Astrocyte (in vitro differentiated cells and primary cell): ENCODE results near the gene SLC22A5. TPM values are rescaled to one million over a fixed set of nuclear protein-coding genes. Genes with fewer than 3 reads are reported as not detected.

Experiments
- DNase-seq: peaks from one replicate; pipeline ENCODE4 v3.0.0-alpha.2; 2010; ENCODE audit warnings: low read depth
- FAIRE-seq: peaks from 2 replicates; lab custom pipeline; 2011; peaks lifted over from hg19 to GRCh38; lab: Jason Lieb, UNC
- H2AFZ ChIP-seq: 2 replicates; pipeline ENCODE4 v1.6.0; 2012; ENCODE audit warnings: low read depth, low read length, inconsistent platforms
- H3K27ac ChIP-seq: 2 replicates; pipeline ENCODE4 v1.5.1; 2011; ENCODE audit warnings: low read depth, low read length, inconsistent platforms
- H3K27me3 ChIP-seq: 2 replicates; pipeline ENCODE4 v1.6.0; 2011; ENCODE audit warnings: low read length, inconsistent platforms; ENCODE audit not compliant: insufficient read depth
- H3K36me3 ChIP-seq: 2 replicates; pipeline ENCODE4 v1.5.1; 2011; ENCODE audit warnings: low read length, inconsistent platforms; ENCODE audit not compliant: insufficient read depth
- H3K4me1 ChIP-seq: 2 replicates; pipeline ENCODE4 v1.5.1; 2011; ENCODE audit warnings: low read length, inconsistent platforms; ENCODE audit not compliant: insufficient read depth
- H3K4me2 ChIP-seq: 2 replicates; pipeline ENCODE4 v1.6.0; 2012; ENCODE audit warnings: low read length, inconsistent platforms
- H3K4me3 ChIP-seq: 2 replicates; pipeline ENCODE4 v1.5.1; 2011; ENCODE audit warnings: low read depth, mild to moderate bottlenecking, low read length, inconsistent platforms; ENCODE audit not compliant: insufficient read depth
- H3K79me2 ChIP-seq: 2 replicates; pipeline ENCODE4 v1.6.0; 2012; ENCODE audit warnings: mild to moderate bottlenecking, low read length, inconsistent platforms; ENCODE audit not compliant: insufficient read depth
- H3K9ac ChIP-seq: 2 replicates; pipeline ENCODE4 v1.6.0; 2012; ENCODE audit warnings: mild to moderate bottlenecking, low read length, inconsistent platforms
- H3K9me3 ChIP-seq: 2 replicates; pipeline ENCODE4 v1.5.1; 2012; ENCODE audit warnings: low read depth, mild to moderate bottlenecking, low read length, inconsistent platforms; ENCODE audit not compliant: insufficient read depth
- H4K20me1 ChIP-seq: 2 replicates; pipeline ENCODE4 v1.6.0; 2012; ENCODE audit warnings: low read length, inconsistent platforms; ENCODE audit not compliant: insufficient read depth
- H3K27ac Mint-ChIP-seq: one replicate; pipeline ENCODE4 v1.8.0; 2021; ENCODE audit warnings: mild to moderate bottlenecking, mixed read lengths; ENCODE audit not compliant: unreplicated experiment
- H3K27me3 Mint-ChIP-seq: one replicate; pipeline ENCODE4 v1.8.0; 2021; ENCODE audit warnings: low read depth, mixed read lengths; ENCODE audit not compliant: unreplicated experiment
- H3K36me3 Mint-ChIP-seq: one replicate; pipeline ENCODE4 v1.8.0; 2021; ENCODE audit warnings: low read depth, mixed read lengths; ENCODE audit not compliant: unreplicated experiment
- H3K4me1 Mint-ChIP-seq: one replicate; pipeline ENCODE4 v1.8.0; 2021; ENCODE audit warnings: low read depth, mixed read lengths; ENCODE audit not compliant: unreplicated experiment
- H3K4me3 Mint-ChIP-seq: one replicate; pipeline ENCODE4 v1.8.0; 2021; ENCODE audit warnings: mild to moderate bottlenecking, moderate library complexity, mixed read lengths; ENCODE audit not compliant: unreplicated experiment
- H3K9me3 Mint-ChIP-seq: one replicate; pipeline ENCODE4 v1.8.0; 2021; ENCODE audit warnings: mild to moderate bottlenecking, mixed read lengths; ENCODE audit not compliant: unreplicated experiment
- EZH2 ChIP-seq: IDR thresholded peaks from 2 replicates; pipeline ENCODE4 v1.6.1; 2012; ENCODE audit warnings: mild to moderate bottlenecking, low read length, inconsistent platforms; ENCODE audit not compliant: insufficient read depth
- total RNA-seq: library from RNA; stranded (reverse); gene quantifications from 2 replicates; pipeline ENCODE4 v1.2.1, GENCODE V29; 2021
- TF ChIP-seq, protein P1 (sequence below): IDR thresholded peaks from 2 replicates; pipeline ENCODE4 v1.5.1; 2011; ENCODE audit warnings: low read depth, mild to moderate bottlenecking, inconsistent platforms, low read length, moderate library complexity; ENCODE audit not compliant: insufficient read depth

Gene SLC22A5
- total RNA-seq, 1 donor from 2014 or later: 8.3 TPM

DNA sequence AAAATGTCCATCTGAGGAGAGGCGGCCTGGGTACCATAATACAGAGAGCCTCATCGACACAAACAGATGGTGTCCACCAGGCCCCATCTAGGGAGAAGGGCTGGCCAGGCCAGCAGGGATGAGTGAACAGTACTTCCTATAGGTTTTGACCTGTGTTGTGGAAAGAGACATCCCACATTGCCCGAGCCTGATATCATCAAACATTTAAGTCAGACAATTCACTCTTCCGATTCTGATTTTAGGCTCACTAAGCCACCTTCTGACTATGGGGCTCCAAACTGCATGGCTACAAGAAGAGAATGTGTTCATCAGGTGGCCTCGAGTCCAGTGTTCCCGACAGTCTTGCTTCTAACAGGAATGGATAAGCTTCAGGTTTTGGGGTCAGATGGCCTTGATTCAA is 38.9 kb downstream of the SLC22A5 start:
- TF ChIP-seq, protein P1, sequence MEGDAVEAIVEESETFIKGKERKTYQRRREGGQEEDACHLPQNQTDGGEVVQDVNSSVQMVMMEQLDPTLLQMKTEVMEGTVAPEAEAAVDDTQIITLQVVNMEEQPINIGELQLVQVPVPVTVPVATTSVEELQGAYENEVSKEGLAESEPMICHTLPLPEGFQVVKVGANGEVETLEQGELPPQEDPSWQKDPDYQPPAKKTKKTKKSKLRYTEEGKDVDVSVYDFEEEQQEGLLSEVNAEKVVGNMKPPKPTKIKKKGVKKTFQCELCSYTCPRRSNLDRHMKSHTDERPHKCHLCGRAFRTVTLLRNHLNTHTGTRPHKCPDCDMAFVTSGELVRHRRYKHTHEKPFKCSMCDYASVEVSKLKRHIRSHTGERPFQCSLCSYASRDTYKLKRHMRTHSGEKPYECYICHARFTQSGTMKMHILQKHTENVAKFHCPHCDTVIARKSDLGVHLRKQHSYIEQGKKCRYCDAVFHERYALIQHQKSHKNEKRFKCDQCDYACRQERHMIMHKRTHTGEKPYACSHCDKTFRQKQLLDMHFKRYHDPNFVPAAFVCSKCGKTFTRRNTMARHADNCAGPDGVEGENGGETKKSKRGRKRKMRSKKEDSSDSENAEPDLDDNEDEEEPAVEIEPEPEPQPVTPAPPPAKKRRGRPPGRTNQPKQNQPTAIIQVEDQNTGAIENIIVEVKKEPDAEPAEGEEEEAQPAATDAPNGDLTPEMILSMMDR: no peak
- TF ChIP-seq EZH2: no peak
- no peaks in the 10 kb centered on the region for H4K20me1 ChIP-seq
- DNase-seq: no peak
- Mint-ChIP-seq H3K9me3 (no peaks in the 10 kb centered on the region), H3K27me3 (peaks cover 9% of the 10 kb centered on the region), H3K4me3 (no peak overlapping the region), H3K36me3 (peaks cover 3% of the 10 kb centered on the region), H3K27ac (no peak overlapping the region), H3K4me1 (peaks cover 27% of the 10 kb centered on the region)
- no peak for FAIRE-seq
- no peak overlapping the region for H3K4me2 ChIP-seq
- no peak overlapping the region for H2AFZ ChIP-seq
- H3K27me3 ChIP-seq: no peaks in the 10 kb centered on the region
- H3K4me3 ChIP-seq: no peak overlapping the region
- H3K9ac ChIP-seq: no peak overlapping the region
- H3K79me2 ChIP-seq: peaks cover 12% of the 10 kb centered on the region
- H3K9me3 ChIP-seq: no peaks in the 10 kb centered on the region
- H3K4me1 ChIP-seq: peaks cover 17% of the 10 kb centered on the region
- H3K27ac ChIP-seq: no peak overlapping the region
- H3K36me3 ChIP-seq: no peaks in the 10 kb centered on the region

DNA sequence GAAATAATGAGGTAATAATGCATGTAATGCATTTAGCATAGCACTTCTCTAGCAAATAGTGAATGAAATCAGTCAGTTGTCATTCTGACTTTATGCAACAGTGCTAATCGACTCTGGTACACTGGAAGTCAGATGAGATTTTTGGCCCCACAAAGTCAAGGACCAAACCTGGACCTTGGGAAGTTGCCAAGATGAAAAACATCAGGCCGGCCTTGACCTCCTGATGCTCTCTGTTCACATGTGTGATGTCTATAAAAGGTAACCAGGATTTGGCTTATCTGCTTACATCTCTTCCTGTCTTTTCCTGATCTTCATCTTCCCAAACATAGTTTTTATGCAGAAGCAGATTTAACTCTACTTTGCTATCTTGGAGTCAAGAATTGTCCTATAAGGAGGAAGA is 39.5 kb downstream of the SLC22A5 start:
- no peak for TF ChIP-seq EZH2
- TF ChIP-seq, protein P1: no peak
- no peak overlapping the region for H3K4me3 ChIP-seq

DNA sequence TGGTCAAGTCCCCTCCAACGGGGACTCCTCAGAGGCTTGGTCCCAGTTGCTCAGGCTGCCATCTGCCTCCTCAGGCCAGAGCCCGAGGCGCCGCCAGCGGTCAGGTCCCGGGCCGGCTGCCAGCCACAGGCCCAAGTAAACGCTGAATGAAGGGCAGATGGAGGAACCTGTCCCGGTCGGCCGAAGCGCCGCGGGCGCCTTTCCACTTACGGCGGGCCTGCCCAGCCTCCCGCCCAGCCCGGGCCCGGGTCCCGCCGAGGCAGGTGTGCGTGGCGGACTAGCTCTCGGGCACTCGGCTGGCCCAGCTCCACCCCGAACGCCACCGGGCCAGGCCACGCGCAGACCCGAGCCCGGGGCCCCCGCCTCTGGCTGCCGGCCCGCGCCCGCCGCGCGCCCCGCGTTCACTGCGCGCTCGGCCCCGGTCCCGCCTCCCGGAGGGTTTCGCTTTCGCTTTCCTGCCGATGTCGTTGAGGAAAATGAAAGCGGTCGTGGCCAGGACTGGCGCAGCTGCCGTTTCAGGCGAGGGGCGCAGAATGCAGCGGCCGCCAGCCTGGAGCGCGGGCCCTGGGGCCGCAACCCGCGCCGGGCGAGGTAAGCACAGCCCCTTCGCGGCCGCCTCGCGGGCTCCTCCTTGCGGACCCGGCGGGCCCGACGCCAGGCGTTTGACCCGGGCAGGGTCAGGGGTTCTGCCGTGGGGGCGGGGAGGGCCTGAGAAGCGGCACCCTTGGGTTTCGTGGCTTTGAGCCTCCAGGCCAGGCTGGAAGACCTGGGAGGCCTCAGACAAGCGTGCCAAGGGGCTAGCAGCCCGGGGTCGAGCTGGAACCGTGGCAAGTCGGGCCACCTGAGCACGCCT is 41.2 kb downstream of the SLC22A5 start:
- peak overlapping the region; percentile 81 for H3K27ac ChIP-seq
- Mint-ChIP-seq H3K4me1 (peaks cover 38% of the 10 kb centered on the region), H3K36me3 (peaks cover 3% of the 10 kb centered on the region), H3K9me3 (no peaks in the 10 kb centered on the region), H3K27ac (peak overlapping the region; percentile 85), H3K4me3 (peak overlapping the region; percentile 87), H3K27me3 (peaks cover 7% of the 10 kb centered on the region)
- H4K20me1 ChIP-seq: no peaks in the 10 kb centered on the region
- peaks cover 31% of the 10 kb centered on the region for H3K4me1 ChIP-seq
- H3K79me2 ChIP-seq: peaks cover 16% of the 10 kb centered on the region
- H3K27me3 ChIP-seq: no peaks in the 10 kb centered on the region
- DNase-seq (peak; percentile 68), FAIRE-seq (no peak)
- peak overlapping the region; percentile 72 for H2AFZ ChIP-seq
- H3K4me2 ChIP-seq: peak overlapping the region; percentile 88
- H3K36me3 ChIP-seq: no peaks in the 10 kb centered on the region
- no peak for TF ChIP-seq EZH2
- TF ChIP-seq, protein P1: peak; percentile 34
- peak overlapping the region; percentile 86 for H3K9ac ChIP-seq
- H3K4me3 ChIP-seq: peak overlapping the region; percentile 61
- H3K9me3 ChIP-seq: no peaks in the 10 kb centered on the region

More for the DNA sequence above, 39.5 kb downstream of the SLC22A5 start:
- H3K4me1 ChIP-seq: peaks cover 17% of the 10 kb centered on the region
- no peaks in the 10 kb centered on the region for H3K27me3 ChIP-seq
- Mint-ChIP-seq H3K4me3 (peak overlapping the region; percentile 17), H3K27ac (no peak overlapping the region), H3K36me3 (peaks cover 3% of the 10 kb centered on the region), H3K27me3 (peaks cover 9% of the 10 kb centered on the region), H3K9me3 (no peaks in the 10 kb centered on the region), H3K4me1 (peaks cover 31% of the 10 kb centered on the region)
- peaks cover 16% of the 10 kb centered on the region for H3K79me2 ChIP-seq
- no peak overlapping the region for H3K4me2 ChIP-seq
- FAIRE-seq (no peak), DNase-seq (no peak)
- no peak overlapping the region for H3K27ac ChIP-seq
- H2AFZ ChIP-seq: no peak overlapping the region
- no peak overlapping the region for H3K9ac ChIP-seq
- H3K36me3 ChIP-seq: no peaks in the 10 kb centered on the region
- no peaks in the 10 kb centered on the region for H3K9me3 ChIP-seq
- H4K20me1 ChIP-seq: no peaks in the 10 kb centered on the region
